GM12801 (cell line): ENCODE data around the gene DDX31.

ENCODE experiments used
- TF ChIP-seq, protein P1 (sequence below): IDR thresholded peaks from one replicate; pipeline ENCODE4 v1.5.1; 2011; ENCODE audit warnings: control low read depth; ENCODE audit not compliant: insufficient read length; ENCODE audit errors: extremely low read depth

The DDX31 gene

DNA sequence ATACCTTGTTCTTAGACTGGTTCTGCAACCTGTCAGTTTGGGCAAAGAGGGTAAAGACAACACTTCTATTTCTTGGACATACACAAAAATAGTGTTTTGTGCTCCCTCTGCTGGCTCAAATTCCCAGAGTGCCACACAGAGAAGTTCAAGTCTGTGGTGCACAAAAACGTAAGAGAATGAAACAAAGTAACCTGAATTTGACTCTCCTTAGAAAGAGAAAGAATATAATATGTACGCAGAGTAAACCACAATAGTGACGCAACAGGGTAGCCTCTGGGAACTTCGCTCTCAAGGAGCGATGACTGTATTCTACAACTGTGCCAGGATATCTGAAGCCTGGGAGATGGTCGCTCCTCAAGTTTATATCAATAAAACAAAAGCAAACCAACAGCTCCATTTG is 18.5 kb downstream of the DDX31 start:
- TF ChIP-seq, protein P1, sequence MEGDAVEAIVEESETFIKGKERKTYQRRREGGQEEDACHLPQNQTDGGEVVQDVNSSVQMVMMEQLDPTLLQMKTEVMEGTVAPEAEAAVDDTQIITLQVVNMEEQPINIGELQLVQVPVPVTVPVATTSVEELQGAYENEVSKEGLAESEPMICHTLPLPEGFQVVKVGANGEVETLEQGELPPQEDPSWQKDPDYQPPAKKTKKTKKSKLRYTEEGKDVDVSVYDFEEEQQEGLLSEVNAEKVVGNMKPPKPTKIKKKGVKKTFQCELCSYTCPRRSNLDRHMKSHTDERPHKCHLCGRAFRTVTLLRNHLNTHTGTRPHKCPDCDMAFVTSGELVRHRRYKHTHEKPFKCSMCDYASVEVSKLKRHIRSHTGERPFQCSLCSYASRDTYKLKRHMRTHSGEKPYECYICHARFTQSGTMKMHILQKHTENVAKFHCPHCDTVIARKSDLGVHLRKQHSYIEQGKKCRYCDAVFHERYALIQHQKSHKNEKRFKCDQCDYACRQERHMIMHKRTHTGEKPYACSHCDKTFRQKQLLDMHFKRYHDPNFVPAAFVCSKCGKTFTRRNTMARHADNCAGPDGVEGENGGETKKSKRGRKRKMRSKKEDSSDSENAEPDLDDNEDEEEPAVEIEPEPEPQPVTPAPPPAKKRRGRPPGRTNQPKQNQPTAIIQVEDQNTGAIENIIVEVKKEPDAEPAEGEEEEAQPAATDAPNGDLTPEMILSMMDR = no peak

DNA sequence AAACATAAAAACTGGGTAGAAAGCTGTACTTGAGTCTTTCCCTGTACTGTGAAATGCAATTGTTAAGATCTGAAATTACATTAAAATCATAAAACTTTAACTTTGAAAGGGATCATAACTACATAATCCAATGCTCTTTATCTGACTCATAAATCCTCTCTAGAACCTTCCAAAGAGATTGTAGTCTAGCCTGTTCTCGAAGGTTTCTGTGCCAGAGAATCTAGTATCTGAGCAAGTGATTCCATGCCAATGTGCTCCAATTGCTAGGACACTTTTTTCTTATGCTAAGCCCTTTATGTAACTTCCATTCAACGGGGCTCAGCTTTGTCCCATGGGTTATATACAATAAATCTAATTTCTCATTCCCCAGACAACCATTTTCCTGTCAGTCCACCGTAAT is 21.1 kb downstream of the DDX31 start:
- TF ChIP-seq, protein P1 = no peak

DNA sequence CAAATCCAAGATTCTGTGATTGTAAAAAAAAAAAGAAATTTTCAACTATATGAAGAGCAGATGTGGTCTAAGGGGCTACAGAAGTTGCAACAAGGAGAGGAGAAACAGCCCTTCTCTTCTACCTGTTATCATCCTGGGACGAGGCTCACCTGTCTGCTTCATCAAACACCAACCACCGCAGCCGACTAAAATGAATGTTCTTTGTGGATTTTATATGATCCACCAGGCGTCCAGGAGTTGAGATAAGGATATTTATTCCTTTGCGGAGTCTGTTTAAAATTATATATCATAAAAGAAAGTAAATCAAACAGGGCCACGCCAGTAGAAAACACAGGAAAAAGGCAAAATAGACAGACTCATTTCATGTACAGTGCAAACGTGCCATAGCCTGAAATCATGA is 21.5 kb downstream of the DDX31 start:
- TF ChIP-seq, protein P1 = no peak

DNA sequence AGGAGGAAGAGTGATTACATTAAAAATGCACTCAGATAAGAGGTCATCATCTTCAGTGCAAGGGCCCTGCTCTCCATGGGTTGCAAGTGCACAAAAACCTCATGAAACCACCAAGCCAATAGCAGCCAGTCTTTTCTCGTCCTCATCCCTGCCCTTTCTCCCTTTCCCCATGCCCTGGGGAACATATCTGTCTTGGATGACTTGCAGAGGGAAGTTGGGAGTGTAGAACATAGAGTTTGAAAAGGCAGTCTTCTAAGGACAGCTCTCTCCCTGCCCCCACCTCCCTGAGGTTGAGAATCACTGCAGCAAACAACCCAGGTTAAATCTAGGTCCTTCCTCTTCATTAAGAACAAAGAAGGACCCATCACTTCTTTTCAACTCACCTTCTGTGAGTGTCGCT is 22.0 kb downstream of the DDX31 start:
- TF ChIP-seq, protein P1 = no peak

DNA sequence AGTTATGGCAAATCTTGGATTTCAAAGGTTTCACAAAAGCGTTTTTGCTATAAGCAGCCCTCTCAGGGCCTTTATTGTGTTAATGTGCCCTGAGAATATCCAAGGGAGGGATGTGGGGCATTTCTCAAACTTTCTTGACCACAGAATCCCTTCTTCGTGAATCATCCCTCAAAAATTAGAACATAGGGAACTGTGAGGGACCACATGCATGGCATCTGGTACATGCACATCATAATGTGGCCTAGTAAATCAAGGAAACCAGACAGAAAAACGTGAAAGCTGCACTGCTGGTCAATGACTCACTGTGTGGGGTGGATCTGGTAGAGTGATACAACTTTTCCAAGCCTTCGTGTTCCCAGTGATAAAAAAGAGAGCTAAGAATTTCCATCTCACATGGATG is 22.4 kb downstream of the DDX31 start:
- TF ChIP-seq, protein P1 = no peak

DNA sequence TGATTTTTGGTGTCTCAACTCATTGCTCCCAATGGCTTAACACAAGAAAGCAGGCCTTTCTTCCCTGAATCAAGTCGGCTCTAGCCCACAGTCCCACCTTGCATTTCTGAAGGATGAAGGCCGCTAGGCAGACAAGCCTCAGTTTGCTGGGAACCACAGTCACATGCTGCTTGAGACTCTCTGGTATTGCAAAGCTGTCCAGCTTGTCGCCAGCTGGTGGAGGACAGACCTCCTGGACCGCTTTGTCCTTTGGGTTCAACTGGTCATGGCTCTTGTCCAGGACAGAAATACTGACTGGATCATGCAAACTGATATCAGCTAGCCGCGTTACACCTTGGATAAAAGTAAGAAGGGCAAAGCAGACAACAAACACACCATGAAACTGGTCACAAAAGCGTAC is 23.1 kb downstream of the DDX31 start:
- TF ChIP-seq, protein P1 = no peak

DNA sequence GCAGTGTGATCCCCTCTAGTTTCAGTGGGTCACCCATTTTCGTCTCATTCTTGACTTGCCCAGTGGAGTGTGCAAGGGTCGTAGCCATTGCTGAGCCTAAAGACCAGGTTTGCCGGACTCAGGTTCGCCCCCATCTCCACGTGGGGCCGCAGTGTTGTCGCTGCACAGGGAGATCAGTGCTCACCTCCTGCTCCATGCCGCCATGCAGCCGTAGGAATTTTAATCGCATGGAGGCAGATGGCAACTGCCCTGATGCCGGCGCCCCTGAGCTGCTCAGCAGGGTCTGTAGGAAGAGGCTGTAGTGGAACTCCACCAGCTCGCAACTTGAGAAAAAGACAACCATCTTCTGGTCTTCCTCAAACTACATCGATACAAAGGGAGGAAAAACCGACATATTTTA is 24.1 kb downstream of the DDX31 start:
- TF ChIP-seq, protein P1 = no peak

DNA sequence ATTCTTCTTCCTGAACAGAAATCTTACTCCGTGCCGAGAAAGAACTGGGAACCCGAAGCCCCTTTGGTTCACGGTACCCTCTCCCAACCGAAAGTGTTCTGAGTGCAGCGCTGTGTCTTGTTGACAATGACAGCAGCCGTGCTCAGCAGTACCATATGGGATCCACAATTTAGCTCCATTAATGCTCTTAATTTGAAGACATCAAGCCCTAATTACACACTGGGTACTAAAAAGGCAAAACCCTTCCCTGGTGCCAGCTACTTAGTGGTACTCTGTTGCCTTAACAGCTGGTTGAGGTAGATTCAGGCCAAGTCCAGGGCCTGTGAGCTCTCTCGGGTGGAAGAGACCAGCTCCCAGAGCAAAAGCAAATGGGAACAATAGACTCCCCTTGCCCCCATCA is 24.5 kb downstream of the DDX31 start:
- TF ChIP-seq, protein P1 = no peak
